ENCODE measurements around the gene ZBTB20. TPM values are rescaled to one million over a fixed set of nuclear protein-coding genes. Genes with fewer than 3 reads are reported as not detected.

Gene ZBTB20
- total RNA-seq, 2 donors from 2014 or later = 111 to 189 TPM

DNA sequence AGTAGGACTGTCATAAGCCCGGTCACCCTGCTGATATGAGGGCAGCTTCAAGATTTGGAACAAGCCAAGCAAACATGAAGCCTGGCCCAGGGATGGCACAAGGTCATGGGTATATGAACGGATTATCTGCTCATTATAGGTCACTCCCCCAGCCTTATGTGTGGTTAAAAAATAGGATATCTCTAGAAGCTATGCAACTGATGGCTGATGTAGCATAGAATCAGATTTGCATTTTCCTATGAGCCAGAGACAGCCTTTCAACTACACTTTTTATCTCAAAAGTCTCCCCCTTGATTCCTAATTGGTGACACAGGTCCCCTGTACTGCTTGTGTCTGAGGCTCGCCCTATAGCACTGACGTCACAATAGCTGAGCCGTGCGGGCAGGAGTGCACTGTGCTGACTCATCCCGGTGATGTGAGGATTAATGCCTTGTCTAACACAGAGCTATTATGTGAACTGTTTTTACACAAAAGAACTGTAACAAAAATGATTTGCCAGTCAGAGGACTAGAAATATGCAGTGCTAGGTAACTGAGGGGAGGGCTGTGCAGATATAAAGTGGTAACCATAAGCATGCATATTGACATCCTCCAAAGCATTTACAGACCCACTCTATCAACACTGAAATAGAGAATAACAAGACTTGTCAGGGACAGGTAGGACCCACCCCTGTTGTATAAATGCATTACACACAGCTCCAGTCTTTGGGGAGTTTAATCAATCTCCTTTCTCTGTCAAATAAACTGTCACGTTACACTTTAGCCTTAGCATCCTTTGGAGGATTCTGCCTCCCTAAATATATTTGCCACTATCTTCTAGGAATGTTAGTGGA is 648.3 kb downstream of the ZBTB20 start:
- no peak for TF ChIP-seq POLR2AphosphoS5 (IDR thresholded peaks at IDR 0.05)
- TF ChIP-seq, protein P1, sequence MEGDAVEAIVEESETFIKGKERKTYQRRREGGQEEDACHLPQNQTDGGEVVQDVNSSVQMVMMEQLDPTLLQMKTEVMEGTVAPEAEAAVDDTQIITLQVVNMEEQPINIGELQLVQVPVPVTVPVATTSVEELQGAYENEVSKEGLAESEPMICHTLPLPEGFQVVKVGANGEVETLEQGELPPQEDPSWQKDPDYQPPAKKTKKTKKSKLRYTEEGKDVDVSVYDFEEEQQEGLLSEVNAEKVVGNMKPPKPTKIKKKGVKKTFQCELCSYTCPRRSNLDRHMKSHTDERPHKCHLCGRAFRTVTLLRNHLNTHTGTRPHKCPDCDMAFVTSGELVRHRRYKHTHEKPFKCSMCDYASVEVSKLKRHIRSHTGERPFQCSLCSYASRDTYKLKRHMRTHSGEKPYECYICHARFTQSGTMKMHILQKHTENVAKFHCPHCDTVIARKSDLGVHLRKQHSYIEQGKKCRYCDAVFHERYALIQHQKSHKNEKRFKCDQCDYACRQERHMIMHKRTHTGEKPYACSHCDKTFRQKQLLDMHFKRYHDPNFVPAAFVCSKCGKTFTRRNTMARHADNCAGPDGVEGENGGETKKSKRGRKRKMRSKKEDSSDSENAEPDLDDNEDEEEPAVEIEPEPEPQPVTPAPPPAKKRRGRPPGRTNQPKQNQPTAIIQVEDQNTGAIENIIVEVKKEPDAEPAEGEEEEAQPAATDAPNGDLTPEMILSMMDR (IDR thresholded peaks at IDR 0.05) = no peak
- Histone ChIP-seq H3K36me3 (no peaks in the 10 kb centered on the region), H3K27me3 (replicated peaks; ENCODE audit: insufficient read depth) (no peaks in the 10 kb centered on the region), H3K27ac (no peak overlapping the region), H3K4me1 (replicated peaks) (no peaks in the 10 kb centered on the region), H3K9me3 (no peaks in the 10 kb centered on the region), H3K4me3 (no peak overlapping the region)
- DNase-seq (ENCODE audit: low spot score) = no peak
- intact Hi-C loops (cut with DNase I) = no loop called here
- 67% methylated on average over 8 of the region's 8 CpGs for WGBS

DNA sequence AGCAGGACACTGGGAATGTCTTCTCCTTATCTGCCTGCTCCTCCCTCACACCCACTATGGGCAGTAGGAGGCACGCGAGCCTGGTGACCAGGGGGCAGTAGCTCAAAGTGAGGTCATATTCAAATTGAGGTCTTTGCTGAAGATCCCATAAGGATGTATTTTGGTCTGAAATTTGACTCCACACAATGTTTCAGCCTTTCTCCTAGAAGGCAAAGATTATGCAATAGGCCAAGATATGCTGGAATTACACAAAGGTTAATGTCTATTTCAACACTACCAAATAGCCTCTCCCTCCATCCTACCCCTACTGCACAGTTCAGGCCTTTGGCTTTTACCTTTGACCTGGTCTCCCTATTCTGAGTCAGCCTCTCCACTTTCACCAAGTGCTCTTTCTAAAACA is 650.2 kb downstream of the ZBTB20 start:
- no peak overlapping the region for H3K4me3 ChIP-seq
- intact Hi-C loops (cut with DNase I) = no loop called here
- no peaks in the 10 kb centered on the region for H3K4me1 ChIP-seq (replicated peaks)
- no peaks in the 10 kb centered on the region for H3K9me3 ChIP-seq
- H3K27me3 ChIP-seq (replicated peaks; ENCODE audit: insufficient read depth) = no peaks in the 10 kb centered on the region
- TF ChIP-seq POLR2A (IDR thresholded peaks at IDR 0.05) = no peak
- TF ChIP-seq POLR2AphosphoS5 (IDR thresholded peaks at IDR 0.05) = no peak
- TF ChIP-seq, protein P1 (IDR thresholded peaks at IDR 0.05) = no peak
- 85% methylated on average over 2 of the region's 2 CpGs for WGBS
- no peaks in the 10 kb centered on the region for H3K36me3 ChIP-seq
- DNase-seq (ENCODE audit: low spot score) = no peak
- H3K27ac ChIP-seq = no peak overlapping the region

DNA sequence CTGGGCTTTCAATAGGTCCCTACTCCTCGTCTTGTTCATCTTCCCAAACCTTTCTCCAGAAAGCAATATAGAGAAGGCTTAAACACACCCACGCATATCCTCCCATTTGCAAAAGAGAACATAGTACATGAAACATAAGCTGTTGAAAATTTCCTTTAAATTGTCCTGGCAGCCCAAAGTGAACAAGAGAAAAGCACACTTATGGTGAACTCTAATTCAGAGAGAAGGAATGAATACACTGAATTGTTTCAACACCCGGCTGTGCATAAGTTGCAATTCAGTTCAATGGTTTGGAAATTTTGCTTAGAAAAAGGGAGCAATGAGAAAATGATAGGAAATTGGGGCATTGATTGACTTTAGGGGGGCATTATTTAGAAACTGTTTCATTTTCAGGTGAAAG is 650.6 kb downstream of the ZBTB20 start:
- Histone ChIP-seq H3K9me3 (no peaks in the 10 kb centered on the region), H3K36me3 (no peaks in the 10 kb centered on the region), H3K4me1 (replicated peaks) (no peaks in the 10 kb centered on the region), H3K27ac (no peak overlapping the region), H3K4me3 (no peak overlapping the region), H3K27me3 (replicated peaks; ENCODE audit: insufficient read depth) (no peaks in the 10 kb centered on the region)
- 96% methylated on average over 3 of the region's 3 CpGs for WGBS
- intact Hi-C loops (cut with DNase I) = no loop called here
- TF ChIP-seq, protein P1 (IDR thresholded peaks at IDR 0.05) = no peak
- TF ChIP-seq POLR2A (IDR thresholded peaks at IDR 0.05) (no peak), POLR2AphosphoS5 (IDR thresholded peaks at IDR 0.05) (no peak)
- no peak for DNase-seq (ENCODE audit: low spot score)

DNA sequence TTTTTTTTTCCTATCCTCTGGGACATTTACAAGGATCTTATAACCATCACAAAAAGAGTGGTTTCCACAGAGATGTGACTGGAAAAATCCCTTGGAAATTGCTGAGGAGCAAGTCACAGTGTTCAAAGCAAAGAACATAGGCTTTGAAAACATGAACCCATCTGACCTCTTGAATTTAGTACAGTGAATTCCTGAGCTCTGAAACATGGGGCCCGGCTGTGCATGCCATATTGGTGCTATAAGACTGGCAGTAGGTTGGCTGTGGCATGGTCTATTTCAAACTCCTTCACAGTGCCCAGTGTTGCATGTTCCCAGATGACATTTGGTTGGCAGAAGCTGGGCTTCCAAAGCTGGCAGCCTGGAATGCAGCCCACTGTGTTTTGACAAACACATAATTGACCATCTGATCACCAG is 651.1 kb downstream of the ZBTB20 start:
- no peak for DNase-seq (ENCODE audit: low spot score)
- H3K4me1 ChIP-seq (replicated peaks) = no peaks in the 10 kb centered on the region
- intact Hi-C loops (cut with DNase I) = no loop called here
- no peak overlapping the region for H3K4me3 ChIP-seq
- H3K27me3 ChIP-seq (replicated peaks; ENCODE audit: insufficient read depth) = no peaks in the 10 kb centered on the region
- WGBS = 57% methylated on average over 1 of the region's 1 CpG
- H3K36me3 ChIP-seq = no peaks in the 10 kb centered on the region
- H3K27ac ChIP-seq = no peak overlapping the region
- H3K9me3 ChIP-seq = no peaks in the 10 kb centered on the region
- no peak for TF ChIP-seq POLR2A (IDR thresholded peaks at IDR 0.05)
- TF ChIP-seq, protein P1 (IDR thresholded peaks at IDR 0.05) = no peak
- no peak for TF ChIP-seq POLR2AphosphoS5 (IDR thresholded peaks at IDR 0.05)

DNA sequence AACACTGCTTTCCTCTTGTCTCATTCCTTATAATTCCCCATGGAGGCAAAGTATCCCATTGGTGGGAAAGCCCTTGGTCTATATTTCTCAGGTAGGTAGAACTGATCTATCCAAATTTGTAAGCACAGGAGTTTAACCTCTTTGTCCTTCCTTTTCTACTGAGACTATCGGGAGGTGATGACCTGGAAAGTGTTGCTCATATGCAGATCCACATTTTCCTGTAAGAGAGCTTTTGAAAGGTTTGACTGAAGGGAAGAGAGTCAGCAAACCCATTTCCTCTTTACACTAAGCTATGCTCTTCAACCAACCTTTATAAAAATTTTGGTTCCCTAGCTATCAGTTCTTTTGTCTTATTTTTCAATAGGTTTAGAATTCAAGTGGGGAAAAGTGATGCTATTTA is 652.6 kb downstream of the ZBTB20 start:
- no peaks in the 10 kb centered on the region for H3K36me3 ChIP-seq
- no peak for TF ChIP-seq POLR2A (IDR thresholded peaks at IDR 0.05)
- TF ChIP-seq POLR2AphosphoS5 (IDR thresholded peaks at IDR 0.05) = no peak
- TF ChIP-seq, protein P1 (IDR thresholded peaks at IDR 0.05) = no peak
- no peaks in the 10 kb centered on the region for H3K4me1 ChIP-seq (replicated peaks)
- intact Hi-C loops (cut with DNase I) = no loop called here
- H3K27ac ChIP-seq = no peak overlapping the region
- H3K9me3 ChIP-seq = no peaks in the 10 kb centered on the region
- no peak overlapping the region for H3K4me3 ChIP-seq
- WGBS = 94% methylated on average over 1 of the region's 1 CpG
- DNase-seq (ENCODE audit: low spot score) = no peak
- no peaks in the 10 kb centered on the region for H3K27me3 ChIP-seq (replicated peaks; ENCODE audit: insufficient read depth)
